HCT116 (cell line): ENCODE measurements around the gene HYCC2.

Experiments used
- FOSL1 ChIP-seq: IDR thresholded peaks from 2 replicates; pipeline ENCODE4 v1.6.1; 2012; ENCODE audit warnings: low read depth
- JUND ChIP-seq: IDR thresholded peaks from 2 replicates; pipeline ENCODE4 v1.6.1; 2012
- POLR2A ChIP-seq: IDR thresholded peaks from 2 replicates; pipeline ENCODE4 v1.7.0; 2011; ENCODE audit warnings: borderline replicate concordance; ENCODE audit not compliant: insufficient read depth, insufficient read length; ENCODE audit errors: extremely low read depth
- TF ChIP-seq, protein P1 (sequence below), 3 experiments: fragments of 200-600 bp in 1 of 3; sonication (generic) in 1 of 3; IDR thresholded peaks in 2 of 3; conservative IDR thresholded peaks in 1 of 3; 2 replicates each; pipeline ENCODE4 v1.5.1; 2012 to 2017; ENCODE audit warnings: low read depth in 2 of 3, low read length in 2 of 3, antibody characterized with exemption in 1 of 3, borderline replicate concordance in 1 of 3, control low read depth in 1 of 3, mild to moderate bottlenecking in 1 of 3, mixed read lengths in 1 of 3, mixed run types in 1 of 3, moderate library complexity in 1 of 3; ENCODE audit not compliant: insufficient read depth in 1 of 3
- TF ChIP-seq, protein P2 (sequence below): IDR thresholded peaks from 2 replicates; pipeline ENCODE4 v1.6.1; 2012; ENCODE audit warnings: low read depth

DNA sequence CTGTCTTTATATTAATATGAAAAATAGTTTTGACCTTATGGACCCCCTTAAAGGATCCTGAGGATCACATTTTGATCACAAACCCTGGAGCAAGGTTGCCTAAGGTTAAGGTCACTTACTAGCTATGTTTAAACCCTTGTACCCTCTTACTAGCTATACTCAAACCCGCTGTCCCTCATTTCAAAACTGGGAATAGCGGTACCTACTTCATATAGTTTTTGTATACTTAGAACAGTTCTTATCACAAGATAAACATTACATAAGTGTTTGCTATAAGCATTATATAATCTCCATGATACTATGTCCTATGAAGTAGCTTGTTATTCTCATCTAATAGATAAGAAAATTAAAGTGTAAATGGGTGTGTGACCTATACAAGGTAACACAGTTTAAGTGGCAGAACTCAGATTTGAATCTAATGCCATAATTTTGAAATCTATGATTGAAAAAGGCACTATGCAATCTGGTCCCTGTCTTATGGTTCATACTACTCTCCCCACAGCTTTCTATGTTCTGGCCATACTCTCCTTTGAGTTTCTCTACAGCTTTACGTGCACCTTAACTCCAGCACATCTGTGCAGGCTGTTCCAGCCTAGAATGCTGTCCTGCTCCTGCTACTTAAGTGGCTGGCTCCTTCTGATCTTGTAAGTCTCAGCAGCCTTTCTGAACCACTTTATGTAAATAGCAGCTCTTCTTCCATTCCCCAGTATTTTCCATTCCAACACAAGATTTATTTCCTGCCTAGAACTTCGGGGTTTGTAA is 30.4 kb downstream of the HYCC2 start:
- TF ChIP-seq, protein P1, sequence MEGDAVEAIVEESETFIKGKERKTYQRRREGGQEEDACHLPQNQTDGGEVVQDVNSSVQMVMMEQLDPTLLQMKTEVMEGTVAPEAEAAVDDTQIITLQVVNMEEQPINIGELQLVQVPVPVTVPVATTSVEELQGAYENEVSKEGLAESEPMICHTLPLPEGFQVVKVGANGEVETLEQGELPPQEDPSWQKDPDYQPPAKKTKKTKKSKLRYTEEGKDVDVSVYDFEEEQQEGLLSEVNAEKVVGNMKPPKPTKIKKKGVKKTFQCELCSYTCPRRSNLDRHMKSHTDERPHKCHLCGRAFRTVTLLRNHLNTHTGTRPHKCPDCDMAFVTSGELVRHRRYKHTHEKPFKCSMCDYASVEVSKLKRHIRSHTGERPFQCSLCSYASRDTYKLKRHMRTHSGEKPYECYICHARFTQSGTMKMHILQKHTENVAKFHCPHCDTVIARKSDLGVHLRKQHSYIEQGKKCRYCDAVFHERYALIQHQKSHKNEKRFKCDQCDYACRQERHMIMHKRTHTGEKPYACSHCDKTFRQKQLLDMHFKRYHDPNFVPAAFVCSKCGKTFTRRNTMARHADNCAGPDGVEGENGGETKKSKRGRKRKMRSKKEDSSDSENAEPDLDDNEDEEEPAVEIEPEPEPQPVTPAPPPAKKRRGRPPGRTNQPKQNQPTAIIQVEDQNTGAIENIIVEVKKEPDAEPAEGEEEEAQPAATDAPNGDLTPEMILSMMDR (IDR thresholded peaks at IDR 0.05 in 2 of 3, conservative IDR thresholded peaks at IDR 0.05 in 1 of 3; ENCODE audit: borderline replicate concordance in 1 of 3, insufficient read depth in 1 of 3, low read depth in 2 of 3, low read length in 2 of 3), result no peak
- TF ChIP-seq JUND (no peak), FOSL1 (no peak), POLR2A (no peak)
- TF ChIP-seq, protein P2, sequence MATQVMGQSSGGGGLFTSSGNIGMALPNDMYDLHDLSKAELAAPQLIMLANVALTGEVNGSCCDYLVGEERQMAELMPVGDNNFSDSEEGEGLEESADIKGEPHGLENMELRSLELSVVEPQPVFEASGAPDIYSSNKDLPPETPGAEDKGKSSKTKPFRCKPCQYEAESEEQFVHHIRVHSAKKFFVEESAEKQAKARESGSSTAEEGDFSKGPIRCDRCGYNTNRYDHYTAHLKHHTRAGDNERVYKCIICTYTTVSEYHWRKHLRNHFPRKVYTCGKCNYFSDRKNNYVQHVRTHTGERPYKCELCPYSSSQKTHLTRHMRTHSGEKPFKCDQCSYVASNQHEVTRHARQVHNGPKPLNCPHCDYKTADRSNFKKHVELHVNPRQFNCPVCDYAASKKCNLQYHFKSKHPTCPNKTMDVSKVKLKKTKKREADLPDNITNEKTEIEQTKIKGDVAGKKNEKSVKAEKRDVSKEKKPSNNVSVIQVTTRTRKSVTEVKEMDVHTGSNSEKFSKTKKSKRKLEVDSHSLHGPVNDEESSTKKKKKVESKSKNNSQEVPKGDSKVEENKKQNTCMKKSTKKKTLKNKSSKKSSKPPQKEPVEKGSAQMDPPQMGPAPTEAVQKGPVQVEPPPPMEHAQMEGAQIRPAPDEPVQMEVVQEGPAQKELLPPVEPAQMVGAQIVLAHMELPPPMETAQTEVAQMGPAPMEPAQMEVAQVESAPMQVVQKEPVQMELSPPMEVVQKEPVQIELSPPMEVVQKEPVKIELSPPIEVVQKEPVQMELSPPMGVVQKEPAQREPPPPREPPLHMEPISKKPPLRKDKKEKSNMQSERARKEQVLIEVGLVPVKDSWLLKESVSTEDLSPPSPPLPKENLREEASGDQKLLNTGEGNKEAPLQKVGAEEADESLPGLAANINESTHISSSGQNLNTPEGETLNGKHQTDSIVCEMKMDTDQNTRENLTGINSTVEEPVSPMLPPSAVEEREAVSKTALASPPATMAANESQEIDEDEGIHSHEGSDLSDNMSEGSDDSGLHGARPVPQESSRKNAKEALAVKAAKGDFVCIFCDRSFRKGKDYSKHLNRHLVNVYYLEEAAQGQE, result no peak
